Smooth muscle cell of the brain vasculature (primary cell): ENCODE measurements around the gene SCFD2.
"Not testable (repeated sequence)": the region's sequence is repeated elsewhere in the genome, so short reads cannot be mapped to it uniquely, and the experiment has no call there.

ENCODE experiments used
- DNase-seq: peaks from one replicate; pipeline ENCODE4 v3.0.0-alpha.2; 2012; ENCODE audit warnings: low read depth, low spot score

The SCFD2 gene

GRCh38 chr4:53189011-53189410 is 176.8 kb downstream of the SCFD2 start:
- no peak for DNase-seq

- no peak for DNase-seq
These were observed 179.0 kb downstream of the SCFD2 start for GRCh38 chr4:53186714-53187358.

GRCh38 chr4:53185869-53186585 is 179.8 kb downstream of the SCFD2 start:
- DNase-seq = no peak

- DNase-seq = no peak
These were observed 182.1 kb downstream of the SCFD2 start for GRCh38 chr4:53183754-53184153.

- DNase-seq = not testable (repeated sequence)
These were observed 188.1 kb downstream of the SCFD2 start for GRCh38 chr4:53177751-53178150.

- DNase-seq = no peak
These were observed 190.2 kb downstream of the SCFD2 start for GRCh38 chr4:53175640-53176039.

GRCh38 chr4:53174823-53175222 is 191.0 kb downstream of the SCFD2 start:
- DNase-seq = no peak

- no peak for DNase-seq
These were observed 192.3 kb downstream of the SCFD2 start for GRCh38 chr4:53173576-53173975.

- DNase-seq = no peak
These were observed 194.1 kb downstream of the SCFD2 start for GRCh38 chr4:53171797-53172196.

- no peak for DNase-seq
These were observed 195.9 kb downstream of the SCFD2 start for GRCh38 chr4:53169695-53170617.

GRCh38 chr4:53168228-53168627 is 197.6 kb downstream of the SCFD2 start:
- DNase-seq = no peak

GRCh38 chr4:53162969-53163368 is 202.9 kb downstream of the SCFD2 start:
- DNase-seq = no peak

- DNase-seq = no peak
These were observed 204.0 kb downstream of the SCFD2 start for GRCh38 chr4:53161787-53162433.

GRCh38 chr4:53161051-53161786 is 204.6 kb downstream of the SCFD2 start:
- DNase-seq = no peak

- DNase-seq = no peak
These were observed 209.0 kb downstream of the SCFD2 start for GRCh38 chr4:53156896-53157295.

- no peak for DNase-seq
These were observed 213.4 kb downstream of the SCFD2 start for GRCh38 chr4:53152467-53152866.

GRCh38 chr4:53151489-53151788 is 214.4 kb downstream of the SCFD2 start:
- DNase-seq = no peak

GRCh38 chr4:53150631-53151488 is 215.0 kb downstream of the SCFD2 start:
- no peak for DNase-seq

- no peak for DNase-seq
These were observed 218.2 kb downstream of the SCFD2 start for GRCh38 chr4:53147711-53148110.

GRCh38 chr4:53147197-53147596 is 218.7 kb downstream of the SCFD2 start:
- DNase-seq = no peak
